ENCODE data around the gene CDK5RAP1.

The CDK5RAP1 gene

DNA sequence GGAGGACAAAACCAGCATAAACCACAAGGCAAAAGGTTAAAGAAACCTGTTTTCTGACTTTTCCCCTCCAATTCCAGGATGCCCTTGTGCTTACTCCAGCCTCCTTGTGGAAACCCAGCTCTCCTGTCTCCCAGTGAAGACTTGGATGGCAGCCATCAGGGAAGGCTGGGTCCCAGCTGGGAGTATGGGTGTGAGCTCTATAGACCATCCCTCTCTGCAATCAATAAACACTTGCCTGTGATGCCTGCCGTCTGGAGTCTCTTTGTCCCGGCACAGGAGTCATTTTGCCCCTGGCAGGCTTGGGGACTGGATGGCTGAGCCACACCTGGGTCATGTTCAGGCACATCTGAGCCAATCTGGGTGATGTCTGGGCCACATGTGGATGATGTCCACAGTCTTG lies 91.7 kb downstream of the CDK5RAP1 start:
- Histone ChIP-seq H3F3A (ENCODE audit: insufficient read depth, low read length) (no peaks in the 10 kb centered on the region), H3K9ac (ENCODE audit: low read length) (no peak overlapping the region), H3K4me1 (ENCODE audit: insufficient read depth, low read length, severe bottlenecking) (no peaks in the 10 kb centered on the region), H3K9me2 (ENCODE audit: low read depth, low read length) (no peaks in the 10 kb centered on the region), H3K27ac (ENCODE audit: low read depth, low read length, poor library complexity, severe bottlenecking) (no peak overlapping the region), H3K4me3 (ENCODE audit: low read depth, low read length, poor library complexity, severe bottlenecking) (no peak overlapping the region), H3K79me2 (ENCODE audit: insufficient read depth, low read length) (no peaks in the 10 kb centered on the region), H3K27me3 (ENCODE audit: insufficient read depth, low read length) (peaks cover 3% of the 10 kb centered on the region), H2AFZ (ENCODE audit: low read length) (no peak overlapping the region), H3K4me2 (ENCODE audit: low read length) (no peak overlapping the region), H4K20me1 (ENCODE audit: insufficient read depth, low read length) (no peaks in the 10 kb centered on the region), H3K9me3 (ENCODE audit: low read length) (no peaks in the 10 kb centered on the region), H3K36me3 (ENCODE audit: insufficient read depth, low read length) (no peaks in the 10 kb centered on the region)
- TF ChIP-seq EZH2 (IDR thresholded peaks at IDR 0.05; ENCODE audit: borderline replicate concordance, low read length): no peak
- TF ChIP-seq, protein P1, sequence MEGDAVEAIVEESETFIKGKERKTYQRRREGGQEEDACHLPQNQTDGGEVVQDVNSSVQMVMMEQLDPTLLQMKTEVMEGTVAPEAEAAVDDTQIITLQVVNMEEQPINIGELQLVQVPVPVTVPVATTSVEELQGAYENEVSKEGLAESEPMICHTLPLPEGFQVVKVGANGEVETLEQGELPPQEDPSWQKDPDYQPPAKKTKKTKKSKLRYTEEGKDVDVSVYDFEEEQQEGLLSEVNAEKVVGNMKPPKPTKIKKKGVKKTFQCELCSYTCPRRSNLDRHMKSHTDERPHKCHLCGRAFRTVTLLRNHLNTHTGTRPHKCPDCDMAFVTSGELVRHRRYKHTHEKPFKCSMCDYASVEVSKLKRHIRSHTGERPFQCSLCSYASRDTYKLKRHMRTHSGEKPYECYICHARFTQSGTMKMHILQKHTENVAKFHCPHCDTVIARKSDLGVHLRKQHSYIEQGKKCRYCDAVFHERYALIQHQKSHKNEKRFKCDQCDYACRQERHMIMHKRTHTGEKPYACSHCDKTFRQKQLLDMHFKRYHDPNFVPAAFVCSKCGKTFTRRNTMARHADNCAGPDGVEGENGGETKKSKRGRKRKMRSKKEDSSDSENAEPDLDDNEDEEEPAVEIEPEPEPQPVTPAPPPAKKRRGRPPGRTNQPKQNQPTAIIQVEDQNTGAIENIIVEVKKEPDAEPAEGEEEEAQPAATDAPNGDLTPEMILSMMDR (IDR thresholded peaks at IDR 0.05; ENCODE audit: low read length): no peak
